ENCODE results near the gene ZNF775.

The ZNF775 gene

GRCh38 chr7:150370612-150371071, 8.5 kb upstream of the ZNF775 start:
- DNase-seq (ENCODE audit: extremely low read depth, insufficient read length), result no peak
- Histone ChIP-seq H3K4me3 (replicated peaks; ENCODE audit: low read depth, low read length) (peak overlapping the region; percentile 100; the same call in 1 of the 2 replicates), H3K36me3 (ENCODE audit: control insufficient read depth, insufficient read depth, low read length) (peaks cover 27% of the 10 kb centered on the region), H3K27me3 (replicated peaks; ENCODE audit: control insufficient read depth, insufficient read depth, low read length) (no peaks in the 10 kb centered on the region)
- TF ChIP-seq, protein P1, sequence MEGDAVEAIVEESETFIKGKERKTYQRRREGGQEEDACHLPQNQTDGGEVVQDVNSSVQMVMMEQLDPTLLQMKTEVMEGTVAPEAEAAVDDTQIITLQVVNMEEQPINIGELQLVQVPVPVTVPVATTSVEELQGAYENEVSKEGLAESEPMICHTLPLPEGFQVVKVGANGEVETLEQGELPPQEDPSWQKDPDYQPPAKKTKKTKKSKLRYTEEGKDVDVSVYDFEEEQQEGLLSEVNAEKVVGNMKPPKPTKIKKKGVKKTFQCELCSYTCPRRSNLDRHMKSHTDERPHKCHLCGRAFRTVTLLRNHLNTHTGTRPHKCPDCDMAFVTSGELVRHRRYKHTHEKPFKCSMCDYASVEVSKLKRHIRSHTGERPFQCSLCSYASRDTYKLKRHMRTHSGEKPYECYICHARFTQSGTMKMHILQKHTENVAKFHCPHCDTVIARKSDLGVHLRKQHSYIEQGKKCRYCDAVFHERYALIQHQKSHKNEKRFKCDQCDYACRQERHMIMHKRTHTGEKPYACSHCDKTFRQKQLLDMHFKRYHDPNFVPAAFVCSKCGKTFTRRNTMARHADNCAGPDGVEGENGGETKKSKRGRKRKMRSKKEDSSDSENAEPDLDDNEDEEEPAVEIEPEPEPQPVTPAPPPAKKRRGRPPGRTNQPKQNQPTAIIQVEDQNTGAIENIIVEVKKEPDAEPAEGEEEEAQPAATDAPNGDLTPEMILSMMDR (IDR thresholded peaks at IDR 0.05; ENCODE audit: insufficient read depth, low read length, poor library complexity, severe bottlenecking), result no peak

- H3K36me3 ChIP-seq (ENCODE audit: control insufficient read depth, insufficient read depth, low read length), result peaks cover 27% of the 10 kb centered on the region
- DNase-seq (ENCODE audit: extremely low read depth, insufficient read length), result no peak
- H3K27me3 ChIP-seq (replicated peaks; ENCODE audit: control insufficient read depth, insufficient read depth, low read length), result no peaks in the 10 kb centered on the region
- TF ChIP-seq, protein P1 (IDR thresholded peaks at IDR 0.05; ENCODE audit: insufficient read depth, low read length, poor library complexity, severe bottlenecking), result no peak
- no peak overlapping the region for H3K4me3 ChIP-seq (replicated peaks; ENCODE audit: low read depth, low read length)
Observed at GRCh38 chr7:150371131-150371995, 7.8 kb upstream of the ZNF775 start.

DNA sequence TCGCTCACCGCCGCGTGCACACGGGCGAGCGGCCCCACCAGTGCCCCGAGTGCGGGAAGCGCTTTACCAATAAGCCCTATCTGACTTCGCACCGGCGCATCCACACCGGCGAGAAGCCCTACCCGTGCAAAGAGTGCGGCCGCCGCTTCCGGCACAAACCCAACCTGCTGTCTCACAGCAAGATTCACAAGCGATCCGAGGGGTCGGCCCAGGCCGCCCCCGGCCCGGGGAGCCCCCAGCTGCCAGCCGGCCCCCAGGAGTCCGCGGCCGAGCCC, 7.2 kb upstream of the ZNF775 start:
- TF ChIP-seq, protein P1 (IDR thresholded peaks at IDR 0.05; ENCODE audit: insufficient read depth, low read length, poor library complexity, severe bottlenecking), result no peak
- no peaks in the 10 kb centered on the region for H3K27me3 ChIP-seq (replicated peaks; ENCODE audit: control insufficient read depth, insufficient read depth, low read length)
- DNase-seq (ENCODE audit: extremely low read depth, insufficient read length), result no peak
- H3K36me3 ChIP-seq (ENCODE audit: control insufficient read depth, insufficient read depth, low read length), result peaks cover 27% of the 10 kb centered on the region
- no peak overlapping the region for H3K4me3 ChIP-seq (replicated peaks; ENCODE audit: low read depth, low read length)

DNA sequence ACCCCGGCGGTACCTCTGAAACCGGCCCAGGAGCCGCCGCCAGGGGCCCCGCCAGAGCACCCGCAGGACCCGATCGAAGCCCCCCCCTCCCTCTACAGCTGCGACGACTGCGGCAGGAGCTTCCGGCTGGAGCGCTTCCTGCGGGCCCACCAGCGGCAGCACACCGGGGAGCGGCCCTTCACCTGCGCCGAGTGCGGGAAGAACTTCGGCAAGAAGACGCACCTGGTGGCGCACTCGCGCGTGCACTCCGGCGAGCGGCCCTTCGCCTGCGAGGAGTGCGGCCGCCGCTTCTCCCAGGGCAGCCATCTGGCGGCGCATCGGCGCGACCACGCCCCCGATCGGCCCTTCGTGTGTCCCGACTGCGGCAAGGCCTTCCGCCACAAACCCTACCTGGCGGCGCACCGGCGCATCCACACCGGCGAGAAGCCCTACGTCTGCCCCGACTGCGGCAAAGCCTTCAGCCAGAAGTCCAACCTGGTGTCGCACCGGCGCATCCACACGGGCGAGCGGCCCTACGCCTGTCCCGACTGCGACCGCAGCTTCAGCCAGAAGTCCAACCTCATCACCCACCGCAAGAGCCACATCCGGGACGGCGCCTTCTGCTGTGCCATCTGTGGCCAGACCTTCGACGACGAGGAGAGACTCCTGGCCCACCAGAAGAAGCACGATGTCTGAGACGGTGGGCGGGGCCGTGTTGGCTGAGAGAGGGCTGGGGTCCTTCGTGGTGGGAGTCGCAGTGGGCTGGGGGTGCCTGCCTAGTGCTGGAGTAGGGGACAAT, 6.7 kb upstream of the ZNF775 start:
- no peak for DNase-seq (ENCODE audit: extremely low read depth, insufficient read length)
- no peaks in the 10 kb centered on the region for H3K27me3 ChIP-seq (replicated peaks; ENCODE audit: control insufficient read depth, insufficient read depth, low read length)
- TF ChIP-seq, protein P1 (IDR thresholded peaks at IDR 0.05; ENCODE audit: insufficient read depth, low read length, poor library complexity, severe bottlenecking), result no peak
- H3K36me3 ChIP-seq (ENCODE audit: control insufficient read depth, insufficient read depth, low read length), result peaks cover 27% of the 10 kb centered on the region
- no peak overlapping the region for H3K4me3 ChIP-seq (replicated peaks; ENCODE audit: low read depth, low read length)

- DNase-seq (ENCODE audit: extremely low read depth, insufficient read length), result no peak
- H3K36me3 ChIP-seq (ENCODE audit: control insufficient read depth, insufficient read depth, low read length), result peaks cover 27% of the 10 kb centered on the region
- TF ChIP-seq, protein P1 (IDR thresholded peaks at IDR 0.05; ENCODE audit: insufficient read depth, low read length, poor library complexity, severe bottlenecking), result no peak
- no peaks in the 10 kb centered on the region for H3K27me3 ChIP-seq (replicated peaks; ENCODE audit: control insufficient read depth, insufficient read depth, low read length)
- H3K4me3 ChIP-seq (replicated peaks; ENCODE audit: low read depth, low read length), result no peak overlapping the region
Observed at GRCh38 chr7:150373049-150373801, 5.9 kb upstream of the ZNF775 start.

All from GM06990 (cell line).